Mucosa of gallbladder (tissue), 1 donor: ENCODE measurements around the gene MARCHF3. TPM values are rescaled to one million over a fixed set of nuclear protein-coding genes. Genes with fewer than 3 reads are reported as not detected.
A peak's percentile ranks its signal among the peaks of the same experiment; 100 is the strongest.
"Not testable (repeated sequence)": the region's sequence is repeated elsewhere in the genome, so short reads cannot be mapped to it uniquely, and the experiment has no call there.

Experiments used
- DNase-seq: peaks from one replicate; pipeline ENCODE4 v3.0.0-alpha.2; 2020; ENCODE audit warnings: low spot score
- total RNA-seq: library from RNA; stranded (reverse); gene quantifications from one replicate; pipeline ENCODE4 v1.2.1, GENCODE V29; 2021
- donor health status: DM: no; HTN: no; CAD: no.

Gene MARCHF3
- total RNA-seq, 1 donor from 2014 or later, result 48.2 TPM

DNA sequence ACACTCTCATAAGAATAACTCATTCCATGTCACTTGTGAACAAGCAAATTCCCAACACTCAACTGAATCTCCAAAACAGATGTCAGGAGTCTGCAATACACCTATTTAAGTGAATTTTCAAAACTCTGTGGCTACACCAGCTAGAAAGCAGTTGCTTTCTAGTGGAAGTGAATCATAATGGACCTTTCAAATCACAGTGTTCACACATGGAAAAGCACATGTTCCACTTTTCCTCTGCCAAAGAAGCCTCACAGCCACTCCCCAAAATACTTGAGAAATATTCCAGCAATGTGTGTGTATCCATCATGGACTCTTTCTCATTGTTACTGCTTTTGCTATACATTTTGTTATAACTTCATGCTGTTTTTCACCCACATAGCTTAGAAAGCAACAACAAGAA, 17.4 kb downstream of the MARCHF3 start:
- no peak for DNase-seq

DNA sequence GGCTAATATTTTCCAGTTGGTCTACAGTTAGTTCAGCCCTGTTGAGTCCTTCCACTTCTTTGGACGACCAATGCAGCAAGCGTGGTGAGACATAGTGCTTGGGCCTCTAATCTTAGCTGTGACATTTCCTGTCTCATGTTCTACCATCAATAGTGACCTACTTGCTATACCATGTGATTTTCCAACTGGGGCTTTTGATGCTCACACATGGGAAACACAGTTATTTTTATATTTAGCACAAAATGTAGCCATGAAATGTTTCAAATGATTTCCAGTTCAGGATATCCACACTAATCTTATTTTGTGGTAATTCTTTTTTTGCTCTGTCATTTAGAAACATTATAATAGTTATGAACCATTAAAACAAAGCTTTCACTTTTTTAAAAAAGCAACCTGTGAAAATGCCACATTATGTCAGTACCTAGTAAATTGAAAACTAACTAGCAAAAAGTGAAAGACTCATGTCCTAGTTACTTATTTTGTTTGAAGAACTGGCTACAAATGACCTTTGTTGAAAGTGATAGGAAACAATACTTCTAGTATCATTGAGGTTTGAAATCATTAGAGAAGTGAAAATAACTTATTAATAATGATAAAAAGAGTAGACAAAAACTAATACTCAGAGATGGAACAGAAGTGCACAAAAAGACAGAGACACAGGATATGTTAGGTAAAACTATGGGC, 18.3 kb downstream of the MARCHF3 start:
- no peak for DNase-seq

DNA sequence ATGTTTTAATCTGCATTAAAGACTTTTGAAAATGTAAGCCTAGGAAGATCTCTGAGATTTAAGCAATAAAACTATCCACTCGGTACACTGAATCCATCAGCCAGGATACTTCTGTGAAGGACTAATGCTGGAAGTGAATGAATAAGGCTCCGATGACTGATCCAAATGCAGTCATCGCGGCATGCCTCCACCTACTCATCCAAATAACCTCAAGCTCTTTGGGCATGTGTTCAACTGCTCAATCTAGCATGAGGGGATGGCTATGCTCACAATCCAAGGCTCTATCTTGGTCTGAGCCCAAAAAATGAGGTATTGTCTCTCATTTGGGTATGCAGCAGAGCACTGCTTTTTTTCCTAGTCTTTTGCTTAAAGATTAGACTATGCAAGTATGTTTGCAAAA, 19.2 kb downstream of the MARCHF3 start:
- DNase-seq, result no peak

DNA sequence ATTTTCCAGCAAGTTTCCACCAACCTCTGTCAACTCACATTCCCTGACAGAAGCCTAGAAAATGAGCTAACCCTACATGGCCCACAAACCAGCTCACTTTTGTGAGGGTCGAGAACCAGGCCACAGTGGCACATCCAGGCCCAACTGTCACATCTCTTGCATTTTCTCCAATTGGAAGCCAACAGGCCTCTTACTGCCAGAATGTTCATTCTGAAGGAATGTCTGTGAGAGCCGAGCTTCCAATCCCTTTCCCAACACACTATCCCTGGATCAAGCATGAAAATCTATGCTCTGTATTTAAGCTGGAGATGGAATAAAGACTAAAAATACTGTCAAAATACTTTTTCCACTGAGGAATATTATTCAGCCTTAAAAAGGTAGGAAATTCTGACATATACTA, 20.0 kb downstream of the MARCHF3 start:
- no peak for DNase-seq

DNA sequence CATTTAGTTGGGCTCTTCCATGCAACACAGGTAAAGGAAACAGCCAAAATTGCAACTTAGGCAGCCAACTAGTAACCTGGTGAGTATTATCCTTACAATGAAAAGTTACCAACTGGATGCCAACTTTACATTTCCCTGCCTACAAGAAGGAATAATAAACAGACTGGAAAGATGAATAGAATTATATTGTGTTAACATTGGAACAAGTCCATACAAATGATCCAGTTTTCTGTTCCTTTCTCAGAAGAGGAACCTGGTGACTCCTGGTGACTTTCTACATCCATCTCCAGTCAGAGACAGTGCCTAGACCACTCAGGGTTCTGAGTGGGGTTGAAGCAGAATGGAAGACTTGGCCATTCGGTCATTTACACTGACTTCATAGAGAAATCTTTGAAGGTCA, 20.6 kb downstream of the MARCHF3 start:
- DNase-seq, result no peak

DNA sequence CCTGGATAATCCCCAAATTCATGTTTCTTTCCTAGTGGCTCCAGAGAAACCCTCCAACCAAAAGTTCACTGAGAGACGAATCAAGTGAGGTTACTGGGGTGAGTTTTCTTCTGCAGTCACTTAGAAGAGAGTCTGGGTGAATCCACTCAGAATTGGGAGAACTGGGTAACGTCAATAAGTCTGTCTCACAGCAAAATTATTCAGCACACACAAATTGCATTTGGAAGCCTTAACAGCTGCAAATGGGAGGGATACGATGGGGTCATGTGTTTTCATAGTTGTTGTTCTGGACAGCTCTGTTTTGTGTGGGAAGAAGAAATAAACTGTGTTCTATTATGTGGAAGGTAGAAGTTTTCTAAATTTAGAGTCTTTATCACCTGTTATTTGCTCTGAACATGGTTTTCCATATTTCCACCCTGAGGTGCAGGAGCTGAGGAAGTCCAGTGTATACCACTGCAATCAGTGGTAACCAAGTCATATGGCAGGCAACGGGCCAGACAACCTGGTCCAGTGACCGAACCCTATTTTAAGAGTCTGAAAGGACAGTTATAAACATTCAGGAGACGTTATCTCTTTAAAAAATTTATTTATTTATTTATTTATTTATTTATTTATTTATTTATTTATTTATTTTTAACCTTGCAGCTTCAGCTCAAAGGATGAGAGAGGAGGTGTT, 21.9 kb downstream of the MARCHF3 start:
- DNase-seq, result no peak

DNA sequence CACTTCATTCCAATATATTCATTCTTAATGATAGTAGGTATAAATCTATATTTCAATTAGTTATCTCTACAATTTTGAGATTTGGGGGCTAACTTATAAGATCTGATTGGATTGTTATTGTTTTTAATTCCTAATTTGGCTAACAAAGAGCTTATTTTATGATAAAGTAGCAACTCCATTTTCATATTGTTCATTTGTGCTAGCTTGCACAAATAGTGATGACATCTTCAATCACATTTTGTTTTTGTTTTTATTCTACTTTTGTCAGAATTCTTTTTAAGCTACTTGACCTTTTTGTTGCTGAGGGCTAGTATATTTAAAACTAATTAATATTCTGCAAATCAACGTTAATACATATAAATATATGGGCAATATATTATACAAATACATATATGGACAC, 22.8 kb downstream of the MARCHF3 start:
- DNase-seq, result no peak

DNA sequence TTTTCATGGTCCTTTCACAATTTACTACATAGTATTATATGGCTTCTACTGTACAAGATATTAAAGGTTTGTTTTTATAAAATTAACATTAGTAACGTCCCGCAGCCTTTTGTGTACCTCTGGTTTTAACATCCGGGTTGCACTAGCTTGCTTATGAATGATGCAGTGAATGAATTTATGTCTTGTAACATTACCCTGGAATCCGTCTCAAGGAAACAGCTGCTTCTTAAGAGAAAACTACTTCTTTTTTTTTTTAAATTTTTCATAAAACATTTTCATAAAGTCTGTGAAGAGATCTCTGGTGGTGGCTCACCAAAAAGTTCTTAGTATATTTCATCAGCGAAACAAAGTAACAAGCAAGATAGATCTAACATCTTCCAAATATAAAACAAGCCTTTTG, 23.6 kb downstream of the MARCHF3 start:
- no peak for DNase-seq

DNA sequence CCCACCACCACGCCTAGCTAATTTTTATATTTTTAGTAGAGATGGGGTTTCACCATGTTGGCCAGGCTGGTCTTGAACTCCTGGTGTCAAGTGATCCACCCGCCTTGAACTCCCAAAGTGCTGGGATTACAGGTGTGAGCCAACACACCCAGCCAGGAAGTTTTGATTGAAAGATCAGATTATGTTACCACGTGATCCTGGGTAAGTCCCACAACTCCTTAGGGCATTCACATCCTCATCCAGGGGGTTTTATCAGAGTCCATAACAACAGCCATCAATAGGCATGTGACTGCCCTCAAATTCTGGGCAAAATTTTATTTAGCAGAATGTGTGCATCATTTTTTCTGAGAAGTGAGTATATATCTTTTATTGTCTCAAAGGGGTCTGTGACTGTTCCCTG, 25.1 kb downstream of the MARCHF3 start:
- DNase-seq, result not testable (repeated sequence)

DNA sequence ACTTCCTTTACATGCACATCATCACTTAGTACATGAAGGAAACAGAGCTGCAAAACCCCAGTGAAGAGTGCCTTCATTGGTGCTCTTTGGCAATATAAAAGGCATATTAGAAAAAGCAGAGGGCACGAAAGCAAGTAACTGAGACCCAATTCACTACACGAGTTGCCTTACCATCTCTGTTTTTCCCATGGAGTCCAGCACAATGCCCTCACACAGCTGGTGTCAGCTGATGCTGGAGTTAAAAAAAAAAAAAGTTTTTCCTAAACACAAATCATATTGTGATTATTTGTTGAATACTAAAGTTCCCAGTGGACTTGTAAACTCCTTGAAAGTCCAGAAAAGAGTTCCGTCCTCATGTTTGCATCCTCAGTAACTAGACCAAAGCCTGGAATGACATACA, 25.6 kb downstream of the MARCHF3 start:
- no peak for DNase-seq

DNA sequence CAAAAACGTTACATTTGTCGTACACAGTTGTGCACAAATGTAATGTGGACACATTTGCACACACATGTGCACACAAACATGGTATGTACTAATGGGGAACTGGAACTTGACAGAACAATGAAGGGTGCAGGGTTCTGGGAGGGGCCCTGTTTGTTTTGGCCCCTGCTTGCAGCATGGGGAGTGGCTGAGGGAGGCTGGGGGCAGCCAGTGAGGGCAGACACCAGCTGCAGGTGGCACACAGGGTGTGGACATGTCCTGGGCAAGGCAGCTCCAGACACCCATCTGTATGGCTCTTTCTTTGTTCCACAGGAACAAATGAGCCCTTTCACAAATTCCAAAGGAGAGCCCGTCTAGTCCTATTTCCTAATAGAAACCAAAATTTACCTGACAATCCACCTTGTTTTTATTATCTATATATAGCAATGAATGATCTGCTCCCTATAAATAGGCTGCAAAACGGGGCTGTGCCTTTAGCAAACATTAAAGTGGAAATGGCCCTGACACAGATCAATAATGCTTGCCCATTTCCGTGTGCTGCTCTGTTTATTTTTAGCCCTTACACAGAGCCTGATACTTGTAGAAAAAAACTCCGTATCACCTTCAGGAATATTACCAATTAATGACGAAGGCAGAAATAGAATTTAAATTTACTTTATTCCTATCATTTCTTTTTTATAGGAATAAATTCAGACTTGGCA, 26.4 kb downstream of the MARCHF3 start:
- peak; percentile 75 for DNase-seq

DNA sequence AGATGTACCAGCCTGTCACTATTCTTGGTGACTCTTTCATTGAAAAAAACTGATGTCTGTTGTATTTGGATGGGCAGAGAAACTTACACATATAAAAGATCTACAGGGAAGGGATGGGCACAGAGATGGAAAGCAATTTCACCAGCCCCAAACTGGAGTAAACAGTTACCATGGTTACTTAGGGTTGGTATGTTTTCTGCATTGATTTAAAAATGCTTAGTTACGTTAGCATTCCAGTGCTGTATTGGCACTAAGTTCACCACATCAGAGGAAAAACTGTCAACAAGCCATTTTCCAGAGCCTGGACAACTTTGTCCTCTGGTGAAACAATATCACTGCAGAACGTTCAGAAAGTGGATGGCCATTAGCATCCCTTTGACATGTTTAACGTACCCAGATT, 28.0 kb downstream of the MARCHF3 start:
- DNase-seq, result no peak

DNA sequence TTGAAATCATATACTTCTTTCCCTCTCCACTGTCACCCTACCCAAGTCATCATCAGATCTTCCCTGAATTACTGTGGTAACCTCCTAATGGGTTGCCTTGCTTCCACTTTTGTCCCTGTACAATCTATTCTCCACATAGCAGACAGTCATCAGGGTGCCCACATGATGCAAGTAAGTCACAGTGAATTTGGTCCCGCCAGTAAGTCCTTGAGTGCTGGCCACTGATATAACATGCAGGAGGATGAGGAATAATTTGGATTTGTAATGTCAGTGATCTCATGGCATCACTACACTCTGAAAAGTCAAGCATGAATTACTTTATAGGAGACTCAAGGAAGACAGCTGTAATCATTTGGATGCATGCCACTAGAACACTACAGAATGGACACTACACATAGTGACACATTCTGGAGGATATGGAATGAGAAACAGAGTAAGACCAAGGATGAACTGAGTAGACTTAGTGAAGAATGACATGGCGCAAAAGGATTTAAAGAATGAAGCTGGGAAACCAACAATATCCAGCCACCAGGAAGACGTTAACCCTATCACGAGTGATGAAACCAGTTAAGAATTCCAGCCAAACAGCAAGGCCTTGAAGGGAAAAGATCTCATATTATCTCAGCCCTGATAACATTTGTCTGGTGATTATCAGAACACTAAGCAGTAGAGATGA, 28.6 kb downstream of the MARCHF3 start:
- no peak for DNase-seq

DNA sequence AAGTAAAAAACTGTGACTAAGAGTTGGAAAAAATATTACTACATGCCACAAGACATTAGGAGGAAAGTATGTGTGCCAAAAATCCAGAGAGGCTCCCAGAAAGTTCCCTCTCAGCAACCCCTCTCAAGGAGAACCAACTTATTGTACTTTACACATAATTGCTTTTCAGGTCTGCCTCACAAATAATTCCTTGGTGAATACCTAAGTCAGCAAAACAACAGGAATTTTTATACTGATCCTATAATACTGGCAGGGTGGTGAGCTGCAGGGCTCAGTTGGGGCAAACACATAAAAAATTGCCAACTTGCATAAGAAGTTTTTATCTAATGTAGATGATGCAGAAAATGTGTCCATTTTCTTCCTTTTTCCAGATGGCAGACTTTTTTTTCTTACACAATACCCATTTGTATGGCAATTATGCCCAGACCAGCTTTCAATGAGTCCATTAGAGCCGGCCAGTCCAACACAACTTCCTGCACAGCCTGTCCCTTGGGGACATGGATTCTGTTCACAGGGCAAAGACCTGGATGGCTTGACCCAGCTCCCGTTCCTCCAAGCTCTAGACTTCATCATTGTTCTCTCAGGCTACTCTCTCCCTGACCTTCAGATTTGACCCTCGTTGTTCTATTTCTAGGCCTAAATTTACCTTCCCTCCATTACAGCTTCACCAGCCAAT, 31.3 kb downstream of the MARCHF3 start:
- no peak for DNase-seq

DNA sequence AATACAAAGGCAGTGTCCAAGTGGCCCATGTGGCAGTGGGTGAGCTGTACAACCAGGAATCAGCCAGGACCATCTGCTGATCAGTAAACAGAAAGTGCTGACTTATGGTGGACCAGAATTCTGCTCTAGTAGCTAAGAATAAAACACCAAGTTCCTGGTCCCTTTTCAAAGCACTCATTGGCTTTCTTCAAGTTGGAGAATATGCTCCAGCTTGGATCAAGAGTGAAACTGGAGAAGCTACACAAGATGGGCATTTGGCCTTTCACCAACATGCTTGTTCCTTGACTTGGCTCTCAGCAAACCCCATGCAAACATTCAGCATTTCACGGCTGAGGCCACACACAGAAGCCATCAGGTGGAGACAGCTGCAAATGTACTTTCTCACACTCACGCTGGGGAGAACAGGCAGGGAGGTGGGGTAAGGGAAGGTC, 32.1 kb downstream of the MARCHF3 start:
- no peak for DNase-seq

DNA sequence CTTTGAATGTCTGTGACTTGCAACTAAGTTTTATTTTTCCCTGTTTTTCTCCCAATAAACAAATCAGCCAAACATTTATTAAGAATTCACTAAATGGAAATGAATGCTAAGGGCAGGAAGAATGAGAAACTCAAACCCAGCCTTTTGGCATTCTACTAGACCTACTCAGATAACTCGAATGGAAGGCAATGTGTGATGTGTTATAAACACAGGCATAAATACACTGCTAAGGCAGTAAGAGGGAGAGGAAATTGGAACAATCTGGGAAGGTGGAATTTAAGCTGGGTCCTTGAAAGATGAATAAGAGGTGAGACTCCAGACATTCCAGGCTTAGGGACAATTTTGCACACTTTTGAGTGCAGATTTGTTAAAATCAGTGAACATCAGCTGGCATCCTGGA, 34.7 kb downstream of the MARCHF3 start:
- DNase-seq, result no peak

DNA sequence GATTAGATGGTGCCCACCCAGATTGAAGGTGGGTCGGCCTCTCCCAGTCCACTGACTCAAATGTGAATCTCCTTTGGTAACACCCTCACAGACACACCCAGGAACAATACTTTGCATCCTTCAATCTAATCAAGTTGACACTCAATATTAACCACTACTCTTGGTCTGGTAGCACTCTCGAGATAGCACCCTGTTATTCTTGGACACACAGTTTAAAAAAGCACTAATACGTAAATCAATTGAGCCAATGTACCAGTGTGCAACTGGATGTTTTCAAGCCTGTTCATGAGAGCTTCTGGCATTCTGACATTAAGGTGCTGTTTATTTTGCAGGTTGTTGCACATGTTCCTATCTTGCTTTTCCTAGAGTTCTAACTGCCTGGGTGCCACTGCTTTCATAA, 35.3 kb downstream of the MARCHF3 start:
- DNase-seq, result no peak

DNA sequence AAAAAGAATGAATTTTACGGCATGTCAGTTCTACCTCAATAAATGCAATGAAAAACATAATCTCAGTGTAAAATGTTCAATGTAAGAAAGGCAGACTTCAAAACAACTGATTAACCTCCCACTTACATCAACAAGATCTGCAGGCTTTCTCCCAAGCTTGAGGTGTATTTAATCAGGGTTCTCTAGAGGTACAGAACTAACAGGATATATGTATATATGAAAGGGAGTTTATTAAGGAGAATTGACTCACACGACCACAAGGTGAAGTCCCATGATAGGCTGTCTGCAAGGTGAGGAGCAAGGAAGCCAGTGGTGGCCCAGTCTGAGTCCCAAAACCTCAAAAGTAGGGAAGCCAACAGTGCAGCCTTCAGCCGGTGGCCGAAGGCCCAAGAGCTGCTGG, 35.9 kb downstream of the MARCHF3 start:
- no peak for DNase-seq

DNA sequence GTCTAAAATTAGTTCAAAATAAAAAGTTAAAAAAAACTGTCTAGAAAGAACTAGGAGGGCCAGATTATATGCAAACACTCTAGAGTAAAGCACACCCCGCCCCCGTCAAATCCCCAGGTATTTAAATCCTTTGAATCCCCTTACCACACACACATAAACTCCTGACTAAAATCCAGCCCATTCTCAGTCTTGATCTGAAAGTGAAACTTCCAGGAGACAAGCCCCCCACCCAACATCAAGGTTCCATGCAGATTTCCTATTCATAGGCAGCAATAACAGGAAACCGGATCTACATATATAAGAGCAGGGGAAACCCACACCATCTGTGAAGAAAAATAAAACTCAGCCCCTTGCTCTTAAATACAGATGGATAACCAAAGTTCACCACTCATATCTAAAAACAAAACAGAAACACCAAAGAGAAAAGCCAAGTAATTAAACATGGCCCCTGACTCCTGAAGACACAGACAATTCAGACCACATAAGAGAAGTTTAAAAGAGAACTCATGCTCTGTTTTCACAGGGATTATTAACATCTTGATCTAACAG, 42.3 kb downstream of the MARCHF3 start:
- no peak for DNase-seq

DNA sequence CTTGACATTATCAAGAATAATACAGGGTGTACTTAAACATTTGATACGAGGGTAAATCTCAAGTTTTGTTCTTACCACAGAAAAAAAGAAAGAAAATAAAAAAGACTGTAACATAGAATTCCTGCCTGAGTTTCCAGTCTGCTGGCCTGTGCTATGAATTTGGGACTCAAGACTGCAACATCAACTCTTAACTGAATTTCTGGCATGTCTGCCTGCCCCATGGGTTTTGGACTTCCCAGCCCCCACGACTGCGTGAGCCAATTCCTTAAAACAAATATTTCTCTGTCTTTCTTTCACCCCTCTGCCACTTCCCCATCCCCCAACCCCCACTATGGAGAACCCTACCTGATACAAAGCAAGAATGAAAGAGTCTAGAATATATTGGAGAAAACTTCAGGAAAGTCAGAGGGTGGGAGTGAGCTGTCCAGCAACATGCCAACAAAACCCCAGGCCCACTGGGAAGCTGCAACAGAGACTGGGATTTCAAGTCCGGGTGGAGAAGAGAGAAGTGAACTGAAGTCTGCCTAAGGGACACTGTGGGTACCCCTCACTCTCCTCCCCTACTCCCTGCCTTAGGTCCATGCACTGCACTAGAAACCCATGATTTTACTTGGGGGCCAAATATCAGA, 43.0 kb downstream of the MARCHF3 start:
- DNase-seq, result no peak

DNA sequence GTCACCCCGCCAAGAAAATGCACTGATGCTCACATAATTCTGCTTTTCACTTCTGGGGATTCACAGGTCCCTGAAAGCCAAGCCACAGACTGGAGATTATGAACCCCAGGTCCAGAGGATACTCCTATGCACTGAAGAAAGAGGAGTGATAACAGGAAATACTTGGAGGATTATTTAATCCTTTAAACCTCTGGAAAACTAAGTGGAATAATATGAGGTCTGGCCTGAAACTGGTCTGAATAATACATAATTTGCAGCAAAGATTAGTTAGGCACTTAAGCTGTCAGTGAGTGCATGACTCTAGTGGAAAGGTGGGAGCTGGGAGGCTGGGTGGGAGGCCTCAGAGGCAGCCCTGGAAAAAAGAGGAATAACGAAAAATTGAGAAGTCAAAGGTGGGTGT, 45.7 kb downstream of the MARCHF3 start:
- no peak for DNase-seq
